Sigmoid colon (tissue), 4 donors: ENCODE measurements around the gene MOB2.

Experiments used
- CTCF ChIP-seq, 4 experiments: fragments of 450-650 bp in 3 of 4; fragments of 200-600 bp in 1 of 4; IDR thresholded peaks; one replicate each; pipeline ENCODE4 v1.5.1; 2016 to 2019; ENCODE audit warnings: antibody characterized with exemption in 4 of 4, mild to moderate bottlenecking in 3 of 4, moderate library complexity in 2 of 4
- POLR2A ChIP-seq, 2 donors: fragments of 450-650 bp; IDR thresholded peaks; one replicate each; pipeline ENCODE4 v1.6.1; 2016; ENCODE audit warnings: antibody characterized with exemption in 2 of 2, mild to moderate bottlenecking in 2 of 2, moderate library complexity in 2 of 2
- POLR2AphosphoS5 ChIP-seq, 4 donors: sonication (generic); formaldehyde crosslinking; IDR thresholded peaks; one replicate each; pipeline ENCODE4 v1.6.1; 2017; ENCODE audit warnings: antibody characterized with exemption in 4 of 4

DNA sequence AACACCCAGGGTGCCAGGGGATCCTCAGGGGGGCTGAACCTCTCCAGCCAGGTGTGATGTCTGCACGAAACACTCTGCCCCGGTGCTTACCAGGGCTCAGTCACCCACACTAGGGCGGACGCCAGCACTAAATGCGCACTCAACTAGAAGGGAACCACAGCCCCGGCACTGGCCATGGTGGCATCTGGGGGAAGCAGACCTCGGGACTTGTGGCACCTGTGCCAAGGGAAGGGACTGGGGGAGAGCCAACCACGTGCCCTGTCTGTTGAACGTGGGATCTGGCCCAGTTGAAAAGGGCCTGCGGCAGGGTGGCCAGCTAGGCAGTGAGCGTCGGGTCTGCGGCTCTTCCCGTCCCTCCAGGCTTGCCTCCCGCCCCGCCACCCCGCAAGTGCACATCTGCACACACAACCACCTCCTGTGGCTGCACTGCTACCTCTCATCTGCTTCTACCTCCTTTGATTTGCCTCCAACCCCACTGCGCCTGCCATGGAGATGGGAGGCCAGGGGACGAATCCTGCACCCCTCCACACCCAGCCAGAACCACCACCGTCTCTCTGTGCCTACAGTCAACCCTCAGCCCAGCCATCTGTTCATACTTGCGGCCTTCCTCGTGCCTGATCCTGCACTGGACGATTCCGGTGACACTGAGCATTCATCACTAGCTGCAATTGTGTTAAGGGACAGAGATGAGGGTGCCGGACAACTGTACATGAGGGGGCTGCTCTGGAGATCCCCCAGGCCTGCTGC is 15.0 kb upstream of the MOB2 start:
- TF ChIP-seq CTCF (IDR thresholded peaks at IDR 0.05): no peak
- no peak for TF ChIP-seq POLR2A (IDR thresholded peaks at IDR 0.05)
- TF ChIP-seq POLR2AphosphoS5 (IDR thresholded peaks at IDR 0.05): no peak
